ENCODE data around the gene SLIT3.

- TF ChIP-seq, protein P1, sequence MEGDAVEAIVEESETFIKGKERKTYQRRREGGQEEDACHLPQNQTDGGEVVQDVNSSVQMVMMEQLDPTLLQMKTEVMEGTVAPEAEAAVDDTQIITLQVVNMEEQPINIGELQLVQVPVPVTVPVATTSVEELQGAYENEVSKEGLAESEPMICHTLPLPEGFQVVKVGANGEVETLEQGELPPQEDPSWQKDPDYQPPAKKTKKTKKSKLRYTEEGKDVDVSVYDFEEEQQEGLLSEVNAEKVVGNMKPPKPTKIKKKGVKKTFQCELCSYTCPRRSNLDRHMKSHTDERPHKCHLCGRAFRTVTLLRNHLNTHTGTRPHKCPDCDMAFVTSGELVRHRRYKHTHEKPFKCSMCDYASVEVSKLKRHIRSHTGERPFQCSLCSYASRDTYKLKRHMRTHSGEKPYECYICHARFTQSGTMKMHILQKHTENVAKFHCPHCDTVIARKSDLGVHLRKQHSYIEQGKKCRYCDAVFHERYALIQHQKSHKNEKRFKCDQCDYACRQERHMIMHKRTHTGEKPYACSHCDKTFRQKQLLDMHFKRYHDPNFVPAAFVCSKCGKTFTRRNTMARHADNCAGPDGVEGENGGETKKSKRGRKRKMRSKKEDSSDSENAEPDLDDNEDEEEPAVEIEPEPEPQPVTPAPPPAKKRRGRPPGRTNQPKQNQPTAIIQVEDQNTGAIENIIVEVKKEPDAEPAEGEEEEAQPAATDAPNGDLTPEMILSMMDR (IDR thresholded peaks at IDR 0.05): no peak
- no peak for TF ChIP-seq POLR2A (IDR thresholded peaks at IDR 0.05)
Measured at GRCh38 chr5:169251333-169252084, 49.4 kb downstream of the SLIT3 start.
